Urinary bladder (tissue), 4 donors: ENCODE data around the gene TCF15. TPM values are rescaled to one million over a fixed set of nuclear protein-coding genes. Genes with fewer than 3 reads are reported as not detected.

Source experiments
- DNase-seq: peaks from one replicate; pipeline ENCODE4 v3.0.0-alpha.2; 2015; ENCODE audit errors: extremely low spot score
- H3K27ac ChIP-seq: one replicate; pipeline ENCODE4 v1.5.1; 2013; ENCODE audit warnings: low read depth, mild to moderate bottlenecking, moderate library complexity
- H3K36me3 ChIP-seq: one replicate; pipeline ENCODE4 v1.6.1; 2013; ENCODE audit warnings: mild to moderate bottlenecking, moderate library complexity; ENCODE audit not compliant: insufficient read depth
- H3K4me1 ChIP-seq: one replicate; pipeline ENCODE4 v1.6.1; 2013; ENCODE audit warnings: mild to moderate bottlenecking, moderate library complexity; ENCODE audit not compliant: insufficient read depth
- H3K4me3 ChIP-seq: one replicate; pipeline ENCODE4 v1.5.1; 2013; ENCODE audit warnings: low read depth, low read length
- WGBS: extraction: QIAGEN DNeasy Blood & Tissue Kit; methylation state at CpG from one replicate; pipeline ENCODE4 v1.1.7; 2013; 5-methylcytosine and 5-hydroxymethylcytosine counted together
- polyA plus RNA-seq: library from polyadenylated mRNA; stranded (reverse); fragments of 200-250 nt; gene quantifications from one replicate; pipeline ENCODE4 v1.2.3, GENCODE V29; 2013
- total RNA-seq: library from RNA; depleted of rRNA; stranded (reverse); fragments of >200 nt; gene quantifications from one replicate; pipeline ENCODE4 v1.2.3, GENCODE V29; 2014
- donor health status: healthy with polysubstance abuse.
- donor health status: healthy.

The TCF15 gene
- total and polyA plus RNA-seq, 2 donors: 0.42 to 0.65 TPM

GRCh38 chr20:574297-574942 is 35.7 kb downstream of the TCF15 start:
- whole genome bisulfite sequencing: 42% methylated on average over 15 of the region's 15 CpGs
- DNase-seq: no peak
- Histone ChIP-seq H3K4me1 (no peaks in the 10 kb centered on the region), H3K36me3 (no peaks in the 10 kb centered on the region), H3K4me3 (no peak overlapping the region), H3K27ac (no peak overlapping the region)

DNA sequence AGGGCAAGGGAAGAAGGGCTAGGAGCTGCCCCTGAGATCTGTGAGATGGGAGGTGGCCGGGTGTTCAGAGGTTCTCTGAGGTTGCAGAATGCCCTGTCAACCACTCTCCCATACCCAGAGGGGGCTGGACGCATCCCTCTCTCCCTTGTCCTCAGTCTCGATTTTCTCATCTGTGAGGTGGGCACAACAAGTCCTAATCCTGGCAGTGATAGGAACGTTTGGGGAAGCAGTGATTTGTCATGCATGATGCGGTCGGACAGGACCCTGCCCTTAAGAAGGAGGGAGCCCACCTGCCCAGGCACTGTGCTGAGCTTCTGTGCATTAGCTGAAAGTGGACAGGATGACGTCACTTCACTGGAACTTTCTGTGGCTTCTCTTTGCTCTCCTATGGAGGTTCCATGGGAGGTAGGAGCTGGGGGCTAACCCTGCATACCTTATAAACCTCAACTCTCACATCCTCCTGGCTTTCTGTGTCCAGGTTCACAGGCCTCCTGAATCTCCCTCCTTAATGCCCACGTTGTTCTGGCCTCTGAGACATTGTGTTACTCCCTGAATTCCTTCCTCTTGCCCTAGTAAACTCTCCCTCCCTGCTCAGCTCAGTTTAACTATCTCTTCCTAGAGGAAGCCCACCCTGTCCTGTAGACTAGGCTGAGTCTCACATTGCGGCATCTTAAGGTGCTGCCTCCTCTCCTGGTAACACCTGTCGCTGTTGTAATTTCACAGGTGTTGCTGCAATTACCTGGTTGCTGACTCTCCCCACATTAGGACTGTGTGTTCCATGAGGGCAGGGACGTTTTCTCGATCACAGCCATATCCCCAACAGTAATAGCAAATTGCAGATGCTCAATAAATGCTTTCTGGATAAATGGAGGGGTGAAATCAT is 36.5 kb downstream of the TCF15 start:
- no peak overlapping the region for H3K27ac ChIP-seq
- H3K4me3 ChIP-seq: no peak overlapping the region
- H3K4me1 ChIP-seq: no peaks in the 10 kb centered on the region
- H3K36me3 ChIP-seq: no peaks in the 10 kb centered on the region
- 72% methylated on average over 12 of the region's 12 CpGs for WGBS
- no peak for DNase-seq

DNA sequence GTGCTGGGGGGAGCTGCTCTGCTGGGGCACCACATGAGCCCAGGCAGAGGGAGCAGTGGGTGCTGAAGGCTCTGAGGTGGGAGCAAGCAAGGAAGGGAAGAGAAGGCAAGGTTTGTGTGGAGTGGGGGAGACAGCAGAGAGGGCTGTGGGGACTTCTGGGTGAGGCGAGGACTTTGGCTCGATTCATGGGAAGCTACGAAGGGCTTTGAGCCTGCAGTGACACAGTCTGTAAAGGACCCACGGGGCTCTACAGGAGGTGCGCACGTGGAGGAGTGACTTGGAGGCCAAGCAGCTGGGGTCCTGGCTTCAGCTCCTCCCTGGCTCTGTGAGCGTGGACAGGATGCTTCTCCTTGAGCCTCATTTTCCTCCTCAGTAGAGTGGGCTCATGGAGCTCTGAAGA is 37.4 kb downstream of the TCF15 start:
- 47% methylated on average over 7 of the region's 7 CpGs for WGBS
- H3K27ac ChIP-seq: no peak overlapping the region
- H3K36me3 ChIP-seq: no peaks in the 10 kb centered on the region
- no peak for DNase-seq
- H3K4me1 ChIP-seq: no peaks in the 10 kb centered on the region
- no peak overlapping the region for H3K4me3 ChIP-seq

GRCh38 chr20:571754-572441 is 38.2 kb downstream of the TCF15 start:
- Histone ChIP-seq H3K27ac (no peak overlapping the region), H3K36me3 (no peaks in the 10 kb centered on the region), H3K4me1 (no peaks in the 10 kb centered on the region), H3K4me3 (no peak overlapping the region)
- WGBS: 8% methylated on average over 24 of the region's 24 CpGs
- no peak for DNase-seq

DNA sequence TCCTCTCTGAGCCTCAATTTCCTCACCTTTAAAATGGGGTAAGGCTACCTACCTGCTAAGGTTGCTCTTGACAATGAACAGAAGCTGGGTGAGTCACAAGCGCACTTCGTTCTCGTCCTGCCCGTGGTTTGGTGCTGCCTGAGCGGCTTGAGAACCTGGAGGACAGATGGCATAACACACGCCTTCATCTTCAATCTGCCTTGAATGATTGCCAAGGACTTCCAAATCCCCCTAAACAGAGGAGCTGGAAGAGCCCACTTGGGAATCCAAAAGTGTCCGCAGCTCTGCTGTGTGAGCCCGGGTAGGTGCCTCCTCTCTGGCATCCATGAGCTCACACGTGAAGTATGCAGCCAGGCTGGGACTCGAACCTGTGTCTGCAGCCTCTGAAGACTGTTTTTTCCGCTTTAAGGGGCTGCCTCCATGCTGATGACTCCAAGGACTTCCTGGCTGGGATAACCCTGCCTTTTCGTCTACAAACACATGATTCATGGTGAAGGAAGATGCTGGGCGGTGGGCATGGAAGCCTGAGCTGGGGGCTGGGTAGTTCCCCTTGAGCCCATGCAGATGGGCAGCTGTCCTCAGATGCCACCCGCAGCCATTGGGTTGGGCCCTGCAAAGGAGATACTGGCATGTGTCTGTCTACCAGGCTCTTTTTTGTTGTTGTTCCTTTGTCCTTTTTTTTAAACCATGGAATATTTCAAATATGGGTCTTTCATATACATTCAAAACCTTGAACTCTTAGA is 41.3 kb downstream of the TCF15 start:
- WGBS: 42% methylated on average over 14 of the region's 14 CpGs
- Histone ChIP-seq H3K27ac (no peak overlapping the region), H3K4me1 (no peaks in the 10 kb centered on the region), H3K36me3 (no peaks in the 10 kb centered on the region), H3K4me3 (no peak overlapping the region)
- no peak for DNase-seq

GRCh38 chr20:568097-568652 is 41.9 kb downstream of the TCF15 start:
- no peak for DNase-seq
- Histone ChIP-seq H3K27ac (no peak overlapping the region), H3K4me3 (no peak overlapping the region), H3K36me3 (no peaks in the 10 kb centered on the region), H3K4me1 (no peaks in the 10 kb centered on the region)
- WGBS: 24% methylated on average over 20 of the region's 20 CpGs

- Histone ChIP-seq H3K4me1 (no peaks in the 10 kb centered on the region), H3K4me3 (no peak overlapping the region), H3K27ac (no peak overlapping the region), H3K36me3 (no peaks in the 10 kb centered on the region)
- DNase-seq: no peak
- WGBS: 95% methylated on average over 3 of the region's 3 CpGs
Observed at GRCh38 chr20:564192-564591, 45.9 kb downstream of the TCF15 start.

DNA sequence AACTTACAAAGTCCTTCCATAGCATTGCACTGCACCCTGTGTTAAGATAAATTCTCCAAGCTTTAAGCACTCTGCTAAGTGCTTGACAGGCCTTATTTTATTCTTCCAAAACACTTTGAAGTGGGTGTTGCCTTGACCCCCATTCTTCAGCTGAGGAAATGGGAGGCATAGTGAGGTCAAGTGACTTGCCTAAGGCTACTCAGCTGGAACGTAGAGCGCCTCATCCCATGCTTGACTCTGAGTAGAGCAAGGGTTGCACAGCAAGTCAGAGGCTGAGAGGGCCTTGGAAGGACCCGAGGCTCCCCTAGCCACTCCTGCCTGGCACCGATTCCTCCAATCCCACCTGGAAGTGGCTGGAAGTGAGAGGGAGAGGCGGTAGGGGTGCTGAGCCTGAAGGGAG is 46.9 kb downstream of the TCF15 start:
- no peak overlapping the region for H3K4me3 ChIP-seq
- H3K4me1 ChIP-seq: no peaks in the 10 kb centered on the region
- DNase-seq: no peak
- no peak overlapping the region for H3K27ac ChIP-seq
- H3K36me3 ChIP-seq: no peaks in the 10 kb centered on the region
- WGBS: 77% methylated on average over 5 of the region's 5 CpGs

DNA sequence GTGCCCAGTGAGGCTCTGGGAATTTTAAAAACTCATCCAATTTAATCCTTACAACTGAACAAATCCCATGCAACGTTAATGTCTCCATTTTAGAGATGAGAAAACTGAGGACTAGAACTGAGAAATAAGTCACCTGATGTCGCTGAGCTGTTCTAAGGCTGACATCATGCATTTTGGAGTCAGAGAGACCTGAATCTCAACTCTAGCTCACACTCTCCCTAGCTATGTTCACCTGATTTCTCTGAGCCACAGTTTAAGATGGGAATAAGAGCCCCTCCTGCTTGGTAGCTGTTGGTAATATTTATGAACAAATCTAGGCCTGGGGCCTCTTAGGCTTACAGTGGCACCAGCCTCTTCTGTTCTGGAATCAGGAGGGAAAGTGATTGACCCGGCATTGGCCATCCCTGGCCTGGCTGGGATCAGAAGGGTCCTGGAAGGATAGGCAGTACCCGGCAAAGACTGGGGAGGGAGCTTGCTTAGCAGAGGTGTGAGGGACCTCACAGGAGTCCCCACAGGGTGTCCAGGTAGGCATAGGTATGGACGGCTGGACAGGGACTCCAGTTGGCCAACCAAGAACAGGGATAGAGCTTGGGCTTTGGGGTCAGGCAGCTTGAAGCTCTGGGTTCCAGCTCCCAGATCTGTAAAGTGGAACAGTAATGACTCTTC is 47.7 kb downstream of the TCF15 start:
- DNase-seq: no peak
- Histone ChIP-seq H3K27ac (no peak overlapping the region), H3K4me1 (no peaks in the 10 kb centered on the region), H3K36me3 (no peaks in the 10 kb centered on the region), H3K4me3 (no peak overlapping the region)
- whole genome bisulfite sequencing: 77% methylated on average over 5 of the region's 5 CpGs

- DNase-seq: no peak
- Histone ChIP-seq H3K4me3 (no peak overlapping the region), H3K27ac (no peak overlapping the region), H3K36me3 (no peaks in the 10 kb centered on the region), H3K4me1 (no peaks in the 10 kb centered on the region)
- WGBS: 37% methylated on average over 12 of the region's 12 CpGs
Observed at GRCh38 chr20:561437-562231, 48.5 kb downstream of the TCF15 start.

DNA sequence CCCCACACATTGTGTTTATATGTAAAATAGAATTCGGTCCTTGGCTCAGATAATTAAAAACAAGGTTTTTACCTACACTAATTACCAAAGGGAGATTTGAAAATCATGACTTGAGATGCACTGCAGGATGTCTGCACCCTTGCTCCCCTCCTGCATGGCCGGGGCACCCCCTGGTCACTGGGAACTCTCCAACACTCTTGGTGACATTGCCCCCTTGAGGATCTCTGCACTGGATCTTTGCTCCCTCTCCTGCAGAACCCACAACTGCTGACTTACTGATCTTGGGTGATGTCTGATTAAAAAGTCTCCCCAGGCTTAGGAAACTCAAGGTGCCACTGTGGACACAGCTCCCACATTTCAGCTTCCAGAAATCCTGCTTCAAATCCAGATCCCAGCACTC is 49.4 kb downstream of the TCF15 start:
- H3K4me1 ChIP-seq: no peaks in the 10 kb centered on the region
- no peaks in the 10 kb centered on the region for H3K36me3 ChIP-seq
- DNase-seq: no peak
- H3K27ac ChIP-seq: no peak overlapping the region
- 40% methylated on average over 2 of the region's 2 CpGs for WGBS
- H3K4me3 ChIP-seq: no peak overlapping the region

DNA sequence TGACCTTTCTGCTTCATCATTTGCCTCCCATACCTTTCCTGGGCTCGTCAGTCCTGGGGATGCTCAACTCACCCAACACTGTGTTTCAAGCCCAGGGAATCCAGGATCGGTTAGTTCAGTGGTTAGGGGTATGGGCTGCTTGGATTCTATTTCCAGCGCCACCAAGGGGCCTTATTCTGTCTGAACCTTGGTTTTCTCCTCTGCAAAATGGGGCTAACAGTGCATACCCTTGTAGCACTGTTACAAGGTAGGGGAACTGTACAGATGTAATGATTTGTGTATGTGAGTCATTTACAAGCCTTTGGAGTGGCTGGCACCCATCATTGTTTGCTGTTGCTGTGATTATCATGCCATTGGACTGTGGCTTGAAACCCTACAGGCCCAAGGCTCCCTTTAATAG is 52.0 kb downstream of the TCF15 start:
- no peaks in the 10 kb centered on the region for H3K4me1 ChIP-seq

More for the DNA sequence above, 52.0 kb downstream of the TCF15 start:
- Histone ChIP-seq H3K4me3 (no peak overlapping the region), H3K27ac (no peak overlapping the region), H3K36me3 (no peaks in the 10 kb centered on the region)
- DNase-seq: no peak
- 86% methylated on average over 3 of the region's 3 CpGs for WGBS
